Transverse colon (tissue), 4 donors: ENCODE results near the gene TMEM108. TPM values are rescaled to one million over a fixed set of nuclear protein-coding genes. Genes with fewer than 3 reads are reported as not detected.

ENCODE experiments used
- DNase-seq: peaks from one replicate; pipeline ENCODE4 v3.0.0-alpha.2; 2019
- H3K27ac ChIP-seq, 4 donors: fragments of 200-600 bp; sonication (generic); 2 replicates each; pipeline ENCODE4 v1.5.1; 2016 to 2018; ENCODE audit warnings: inconsistent platforms in 4 of 4
- H3K27me3 ChIP-seq: fragments of 200-600 bp; sonication (generic); 2 replicates; pipeline ENCODE4 v1.5.1; 2017; ENCODE audit warnings: inconsistent platforms
- H3K36me3 ChIP-seq, 4 donors: fragments of 200-600 bp; sonication (generic); 2 replicates each; pipeline ENCODE4 v1.5.1; 2017 to 2019; ENCODE audit warnings: inconsistent platforms in 4 of 4
- H3K4me1 ChIP-seq, 4 donors: fragments of 200-600 bp; sonication (generic); 2 replicates each; pipeline ENCODE4 v1.5.1; 2017 to 2020; ENCODE audit warnings: inconsistent platforms in 4 of 4
- H3K4me3 ChIP-seq, 4 donors: fragments of 200-600 bp; sonication (generic); 1 replicate in 1 of 4; 2 replicates in 3 of 4; pipeline versions ENCODE4 v1.5.1 to v1.6.1; 2017 to 2019; ENCODE audit warnings: inconsistent platforms in 4 of 4
- H3K9me3 ChIP-seq, 2 donors: fragments of 200-600 bp; sonication (generic); 2 replicates each; pipeline ENCODE4 v1.5.1; 2017 to 2019; ENCODE audit warnings: inconsistent platforms in 2 of 2
- CTCF ChIP-seq, 5 experiments: fragments of 200-600 bp in 3 of 5; fragments of 450-650 bp in 2 of 5; sonication (generic) in 3 of 5; IDR thresholded peaks; 1 replicate in 2 of 5; 2 replicates in 3 of 5; pipeline ENCODE4 v1.5.1; 2016 to 2017; ENCODE audit warnings: antibody characterized with exemption in 5 of 5, inconsistent platforms in 3 of 5, mild to moderate bottlenecking in 2 of 5, moderate library complexity in 1 of 5
- EP300 ChIP-seq: sonication (generic); formaldehyde crosslinking; IDR thresholded peaks from one replicate; pipeline ENCODE4 v1.6.1; 2017; ENCODE audit warnings: antibody characterized with exemption, low read depth
- POLR2A ChIP-seq: fragments of 450-650 bp; IDR thresholded peaks from one replicate; pipeline ENCODE4 v1.6.1; 2016; ENCODE audit warnings: antibody characterized with exemption, mild to moderate bottlenecking, moderate library complexity
- POLR2AphosphoS5 ChIP-seq, 3 donors: sonication (generic); formaldehyde crosslinking; IDR thresholded peaks; one replicate each; pipeline ENCODE4 v1.6.1; 2016; ENCODE audit warnings: antibody characterized with exemption in 3 of 3
- WGBS, 2 donors: methylation state at CpG; one replicate each; pipeline ENCODE4 v1.1.5; 2018; ENCODE audit warnings: low coverage in 1 of 2; 5-methylcytosine and 5-hydroxymethylcytosine counted together
- in situ Hi-C, 4 donors: fragments of 200-750 bp; cut with MboI; loops; one replicate each; pipeline versions ENCODE4 v1.15.0 to v1.15.1; 2017; ENCODE audit warnings: low sequenced_read_pairs in 3 of 4, low pct_ligation_motif_present in 1 of 4, low pct_unique_long_range_greater_than_20kb in 1 of 4
- intact Hi-C: fragments of 100-400 bp; cut with DNase I; formaldehyde crosslinking; loops from one replicate; pipeline ENCODE4 v1.15.1; 2023; ENCODE audit warnings: low total_unique reads
- total RNA-seq, 4 donors: library from RNA; depleted of rRNA; stranded (reverse); fragments of >200 nt; gene quantifications; one replicate each; pipeline ENCODE4 v1.1.0, GENCODE V29; 2016

The TMEM108 gene
- total RNA-seq, 4 donors from 2014 or later, result 0.14 to 1.4 (median 0.80) TPM; not detected in 1

GRCh38 chr3:133171831-133172230 lies 133.6 kb downstream of the TMEM108 start:
- Histone ChIP-seq H3K27ac (no peak overlapping the region), H3K36me3 (no peaks in the 10 kb centered on the region), H3K4me1 (no peaks in the 10 kb centered on the region), H3K4me3 (no peak overlapping the region), H3K27me3 (no peaks in the 10 kb centered on the region), H3K9me3 (no peaks in the 10 kb centered on the region)
- DNase-seq, result no peak
- no peak for TF ChIP-seq POLR2A
- TF ChIP-seq CTCF (IDR thresholded peaks at IDR 0.05), result no peak
- no peak for TF ChIP-seq POLR2AphosphoS5 (IDR thresholded peaks at IDR 0.05)
- TF ChIP-seq EP300, result no peak
- 73 to 74% methylated on average over 2 of the region's 2 CpGs for WGBS, 2 donors
- in situ Hi-C loops (no loop called here), intact Hi-C loops (no loop called here)

GRCh38 chr3:133181392-133182150 lies 143.4 kb downstream of the TMEM108 start:
- WGBS, 2 donors, result 76 to 83% methylated on average over 2 of the region's 2 CpGs
- H3K27me3 ChIP-seq, result no peaks in the 10 kb centered on the region
- intact Hi-C loops (no loop called here), in situ Hi-C loops (no loop called here)
- H3K27ac ChIP-seq, result no peak overlapping the region
- no peaks in the 10 kb centered on the region for H3K4me1 ChIP-seq
- no peaks in the 10 kb centered on the region for H3K9me3 ChIP-seq
- DNase-seq, result no peak
- TF ChIP-seq POLR2A (no peak), POLR2AphosphoS5 (IDR thresholded peaks at IDR 0.05) (no peak), CTCF (IDR thresholded peaks at IDR 0.05) (no peak), EP300 (no peak)
- H3K36me3 ChIP-seq, result no peaks in the 10 kb centered on the region
- H3K4me3 ChIP-seq, result no peak overlapping the region

- TF ChIP-seq CTCF (IDR thresholded peaks at IDR 0.05) (no peak), POLR2A (no peak), POLR2AphosphoS5 (IDR thresholded peaks at IDR 0.05) (no peak), EP300 (no peak)
- in situ Hi-C loops (no loop called here), intact Hi-C loops (no loop called here)
- no peak overlapping the region for H3K4me3 ChIP-seq
- no peaks in the 10 kb centered on the region for H3K4me1 ChIP-seq
- DNase-seq, result no peak
- WGBS, 2 donors, result 83% methylated on average over 4 of the region's 4 CpGs
- H3K36me3 ChIP-seq, result no peaks in the 10 kb centered on the region
- H3K27ac ChIP-seq, result no peak overlapping the region
- H3K9me3 ChIP-seq, result no peaks in the 10 kb centered on the region
- no peaks in the 10 kb centered on the region for H3K27me3 ChIP-seq
Measured at GRCh38 chr3:133187870-133188379, 149.7 kb downstream of the TMEM108 start.

GRCh38 chr3:133188996-133189395 lies 150.8 kb downstream of the TMEM108 start:
- Histone ChIP-seq H3K4me1 (no peaks in the 10 kb centered on the region), H3K9me3 (no peaks in the 10 kb centered on the region), H3K27me3 (no peaks in the 10 kb centered on the region), H3K36me3 (no peaks in the 10 kb centered on the region), H3K27ac (no peak overlapping the region), H3K4me3 (no peak overlapping the region)
- intact Hi-C loops (no loop called here), in situ Hi-C loops (no loop called here)
- 31 to 58% methylated on average over 1 of the region's 1 CpG for WGBS, 2 donors
- TF ChIP-seq EP300 (no peak), POLR2AphosphoS5 (IDR thresholded peaks at IDR 0.05) (no peak)
- DNase-seq, result no peak
